SK-MEL-5 (cell line): ENCODE measurements around the gene KCNG4. TPM values are rescaled to one million over a fixed set of nuclear protein-coding genes. Genes with fewer than 3 reads are reported as not detected.

Source experiments
- DNase-seq: peaks from one replicate; pipeline ENCODE4 v3.0.0-alpha.2; 2016; ENCODE audit warnings: low read depth, low spot score
- in situ Hi-C: cut with HindIII; loops from 2 replicates; pipeline ENCODE4 v1.10.0; 2016; ENCODE audit warnings: low sequenced_read_pairs, high pct_unique_total_duplicates, low pct_unique_long_range_greater_than_20kb
- polyA plus RNA-seq, 2 experiments: library from polyadenylated mRNA; depleted of rRNA; stranded (reverse); fragments of >200 nt; gene quantifications; 2 replicates each; pipeline ENCODE4 v1.2.3, GENCODE V29; 2015
- total RNA-seq: library from RNA; depleted of rRNA; stranded (reverse); fragments of >200 nt; shearing (Covaris generic); gene quantifications from 2 replicates; pipeline ENCODE4 v1.2.3, GENCODE V29; 2014; rRNA removed

Gene KCNG4, protein sequence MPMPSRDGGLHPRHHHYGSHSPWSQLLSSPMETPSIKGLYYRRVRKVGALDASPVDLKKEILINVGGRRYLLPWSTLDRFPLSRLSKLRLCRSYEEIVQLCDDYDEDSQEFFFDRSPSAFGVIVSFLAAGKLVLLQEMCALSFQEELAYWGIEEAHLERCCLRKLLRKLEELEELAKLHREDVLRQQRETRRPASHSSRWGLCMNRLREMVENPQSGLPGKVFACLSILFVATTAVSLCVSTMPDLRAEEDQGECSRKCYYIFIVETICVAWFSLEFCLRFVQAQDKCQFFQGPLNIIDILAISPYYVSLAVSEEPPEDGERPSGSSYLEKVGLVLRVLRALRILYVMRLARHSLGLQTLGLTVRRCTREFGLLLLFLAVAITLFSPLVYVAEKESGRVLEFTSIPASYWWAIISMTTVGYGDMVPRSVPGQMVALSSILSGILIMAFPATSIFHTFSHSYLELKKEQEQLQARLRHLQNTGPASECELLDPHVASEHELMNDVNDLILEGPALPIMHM
- total RNA-seq, result 3.3 and 3.5 TPM in 2 replicates
- polyA plus RNA-seq (2015; cell fraction: cytosol; rRNA removed), result 2.5 and 2.8 TPM in 2 replicates
- polyA plus RNA-seq (2015; cell fraction: nucleus; rRNA removed), result 2.4 and 3.4 TPM in 2 replicates

- in situ Hi-C loops, result no loop called here
- DNase-seq, result peak; percentile 25
These were observed at the start of gene KCNG4 for GRCh38 chr16:84239909-84240308. Gene KCNG4, minus strand, starts transcription at chr16:84240012. Its CDS starts 2,527 bp downstream, at chr16:84237485.

GRCh38 chr16:84288902-84289301 is 49.1 kb upstream of the KCNG4 start:
- in situ Hi-C loops, result no loop called here
- no peak for DNase-seq

DNA sequence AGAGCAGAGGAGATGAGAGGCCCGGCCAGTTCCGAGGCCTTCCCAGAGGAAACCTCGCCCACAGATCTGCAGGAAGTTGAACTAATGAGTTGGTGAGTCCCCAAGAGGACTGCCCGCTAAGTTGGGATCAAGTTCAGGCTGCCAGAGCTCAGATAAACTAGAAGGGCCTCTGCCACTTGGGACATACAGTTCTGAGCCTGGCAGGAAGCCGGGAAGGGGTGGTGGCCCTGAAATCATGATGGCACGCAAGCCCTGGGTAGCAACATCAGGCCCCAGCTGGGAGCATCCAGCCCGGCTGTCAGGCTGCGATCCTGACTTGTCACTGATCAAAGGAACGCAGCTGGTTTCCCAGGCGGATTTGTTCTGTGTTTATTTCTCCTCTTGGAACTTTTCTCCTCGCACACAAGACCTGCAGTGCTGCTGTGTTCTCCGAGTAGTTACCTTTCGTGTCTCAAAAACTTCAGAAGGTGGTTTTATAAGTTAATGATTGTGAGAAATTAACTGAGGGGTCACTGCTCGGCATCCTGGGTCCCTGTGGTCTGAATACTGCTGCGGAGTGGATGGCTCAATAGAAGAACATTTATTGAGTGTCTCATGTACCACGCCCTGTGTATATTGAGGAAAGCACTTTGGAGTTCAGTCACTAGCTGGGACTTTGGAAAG is 46.9 kb upstream of the KCNG4 start:
- DNase-seq, result no peak
- in situ Hi-C loops, result no loop called here

GRCh38 chr16:84284154-84284722 is 44.4 kb upstream of the KCNG4 start:
- in situ Hi-C loops, result no loop called here
- DNase-seq, result no peak

- no peak for DNase-seq
- in situ Hi-C loops, result no loop called here
These were observed 43.7 kb upstream of the KCNG4 start for GRCh38 chr16:84283314-84284153.

DNA sequence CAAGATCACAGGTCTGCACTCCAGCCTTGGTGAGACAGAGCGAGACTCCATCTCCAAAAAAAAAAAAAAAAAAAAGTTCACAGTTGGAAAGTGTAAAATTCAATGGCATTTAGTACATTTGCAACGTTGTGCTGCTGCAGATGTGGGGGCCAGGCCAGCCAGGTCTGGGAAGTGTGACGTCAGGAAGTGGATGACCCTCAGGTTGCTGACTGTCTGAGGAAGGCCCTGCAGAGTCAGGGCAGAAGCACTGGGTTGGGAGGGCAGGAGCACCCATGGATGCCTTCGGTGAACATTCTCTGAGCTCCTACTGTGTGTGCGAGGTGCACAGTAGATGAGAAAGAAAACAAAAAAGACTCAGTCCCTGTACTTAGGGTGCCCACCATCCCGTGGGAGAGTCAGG is 42.7 kb upstream of the KCNG4 start:
- in situ Hi-C loops, result no loop called here
- no peak for DNase-seq

DNA sequence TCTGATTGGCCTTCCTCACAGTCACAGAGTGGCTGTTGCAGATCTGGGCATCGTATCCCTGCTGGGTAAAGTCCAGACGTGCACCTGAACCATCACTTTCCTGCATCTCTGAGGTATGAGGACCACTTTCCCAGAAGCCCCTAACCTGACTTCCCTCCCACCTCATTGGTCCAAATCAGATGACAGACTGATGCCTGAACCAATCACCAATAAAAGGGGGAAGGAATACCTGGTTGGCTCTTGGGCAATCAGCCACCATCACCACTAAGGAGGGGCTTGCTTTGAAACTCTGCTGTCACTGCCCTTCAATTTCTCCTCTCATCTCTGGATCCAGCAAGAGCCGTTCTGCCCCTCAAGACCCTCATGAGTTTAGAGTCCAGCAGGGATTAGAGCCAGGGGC is 41.3 kb upstream of the KCNG4 start:
- in situ Hi-C loops, result no loop called here
- peak; percentile 49 for DNase-seq

GRCh38 chr16:84279881-84280280 is 40.1 kb upstream of the KCNG4 start:
- DNase-seq, result no peak
- in situ Hi-C loops, result no loop called here

DNA sequence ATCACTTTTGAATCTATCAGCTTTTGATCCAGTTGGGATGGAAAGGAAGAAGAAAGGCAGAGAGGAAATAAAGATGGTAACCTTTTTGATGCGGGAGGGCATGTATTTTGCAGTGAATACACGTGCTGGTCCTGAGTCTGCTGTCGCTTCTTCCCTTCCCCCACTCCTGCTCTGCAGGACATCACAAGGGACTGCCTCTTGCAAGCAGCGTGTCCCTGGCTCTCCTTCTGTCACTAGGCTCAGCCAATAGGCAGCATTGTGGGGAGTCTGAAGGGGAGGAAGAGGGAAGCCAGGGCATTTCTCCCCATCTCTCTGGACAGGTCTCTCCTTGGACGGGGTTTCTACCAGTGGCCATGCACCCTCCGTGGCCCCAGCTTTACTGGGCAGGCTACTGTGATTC is 39.2 kb upstream of the KCNG4 start:
- no peak for DNase-seq
- in situ Hi-C loops, result no loop called here

DNA sequence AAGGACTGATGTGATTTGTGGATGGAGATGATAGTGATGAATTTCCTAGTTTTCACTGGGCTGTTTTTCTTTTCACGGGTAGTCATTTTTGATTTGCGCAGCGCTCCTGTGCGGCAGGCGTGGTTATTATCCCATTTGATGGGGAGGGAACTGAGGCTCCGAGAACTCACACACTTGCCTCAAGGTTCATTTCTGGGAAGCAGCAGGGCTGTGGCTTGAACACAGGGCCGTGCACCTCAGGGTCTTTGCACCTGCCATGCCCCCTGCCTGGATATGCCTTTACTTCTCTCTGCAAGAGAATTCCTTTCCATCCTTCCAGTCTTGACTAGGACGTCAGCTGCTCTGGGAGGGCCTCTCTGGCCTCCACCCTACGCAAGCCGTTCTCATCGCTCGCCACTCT is 38.5 kb upstream of the KCNG4 start:
- in situ Hi-C loops, result no loop called here

GRCh38 chr16:84277244-84277823 is 37.5 kb upstream of the KCNG4 start:
- peak; percentile 73 for DNase-seq
- in situ Hi-C loops, result no loop called here

More for the DNA sequence above, 38.5 kb upstream of the KCNG4 start:
- DNase-seq, result no peak

- in situ Hi-C loops, result no loop called here
- DNase-seq, result peak; percentile 62
These were observed 35.9 kb upstream of the KCNG4 start for GRCh38 chr16:84275585-84276151.

DNA sequence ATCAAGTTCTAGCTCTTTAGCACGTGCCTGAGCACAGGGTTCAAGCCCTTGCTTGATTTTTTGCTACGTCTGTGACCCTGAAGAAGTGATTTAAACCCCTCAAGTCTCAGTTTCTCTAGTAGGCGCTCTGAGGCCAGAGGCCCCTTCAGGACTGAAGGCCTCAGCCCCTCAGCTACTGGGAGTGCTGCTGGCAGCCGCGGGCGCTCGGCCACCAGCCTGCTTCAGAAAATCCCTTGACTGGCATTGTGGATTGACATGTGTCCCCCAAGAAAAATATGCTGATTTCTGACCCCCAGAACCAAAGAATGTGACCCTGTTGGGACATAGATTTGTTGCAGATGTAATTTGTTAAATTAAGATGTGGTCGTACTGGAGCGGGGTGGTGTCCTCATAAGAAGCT is 34.7 kb upstream of the KCNG4 start:
- in situ Hi-C loops, result no loop called here
- no peak for DNase-seq

- in situ Hi-C loops, result no loop called here
- no peak for DNase-seq
These were observed 33.0 kb upstream of the KCNG4 start for GRCh38 chr16:84272740-84273320.

- DNase-seq, result peak; percentile 99
- in situ Hi-C loops, result no loop called here
These were observed 32.1 kb upstream of the KCNG4 start for GRCh38 chr16:84271866-84272265.

GRCh38 chr16:84271037-84271436 is 31.2 kb upstream of the KCNG4 start:
- DNase-seq, result no peak
- in situ Hi-C loops, result no loop called here

- in situ Hi-C loops, result no loop called here
- DNase-seq, result no peak
These were observed 30.7 kb upstream of the KCNG4 start for GRCh38 chr16:84270531-84270930.
